WERI-Rb-1 (cell line): ENCODE results near the gene ZNF77.
A peak's percentile ranks its signal among the peaks of the same experiment; 100 is the strongest.

Source experiments
- DNase-seq: peaks from one replicate; pipeline ENCODE4 v3.0.0-alpha.2; 2020
- H3K27ac ChIP-seq: fragments of 250-450 bp; sonication (Bioruptor Pico); 2 replicates; pipeline ENCODE4 v1.5.1; 2020; ENCODE audit warnings: mild to moderate bottlenecking, moderate library complexity
- H3K27me3 ChIP-seq: fragments of 250-450 bp; sonication (Bioruptor Pico); 2 replicates; pipeline ENCODE4 v1.5.1; 2021; ENCODE audit warnings: mild to moderate bottlenecking, low read depth, moderate library complexity; ENCODE audit not compliant: insufficient read depth, severe bottlenecking
- H3K36me3 ChIP-seq: fragments of 250-450 bp; sonication (Bioruptor Pico); 2 replicates; pipeline ENCODE4 v1.5.1; 2020; ENCODE audit warnings: mild to moderate bottlenecking, moderate library complexity
- H3K4me3 ChIP-seq: 2 replicates; pipeline ENCODE4 v1.5.1; 2011; ENCODE audit warnings: low read depth, mild to moderate bottlenecking, control low read depth, low read length
- H3K9me3 ChIP-seq: fragments of 250-450 bp; sonication (Bioruptor Pico); 2 replicates; pipeline ENCODE4 v1.5.1; 2021; ENCODE audit warnings: mild to moderate bottlenecking, moderate library complexity; ENCODE audit not compliant: severe bottlenecking
- TF ChIP-seq, protein P1 (sequence below): IDR thresholded peaks from 2 replicates; pipeline ENCODE4 v1.5.1; 2011; ENCODE audit warnings: low read depth, mild to moderate bottlenecking, control low read depth, inconsistent platforms, low read length

Gene ZNF77

DNA sequence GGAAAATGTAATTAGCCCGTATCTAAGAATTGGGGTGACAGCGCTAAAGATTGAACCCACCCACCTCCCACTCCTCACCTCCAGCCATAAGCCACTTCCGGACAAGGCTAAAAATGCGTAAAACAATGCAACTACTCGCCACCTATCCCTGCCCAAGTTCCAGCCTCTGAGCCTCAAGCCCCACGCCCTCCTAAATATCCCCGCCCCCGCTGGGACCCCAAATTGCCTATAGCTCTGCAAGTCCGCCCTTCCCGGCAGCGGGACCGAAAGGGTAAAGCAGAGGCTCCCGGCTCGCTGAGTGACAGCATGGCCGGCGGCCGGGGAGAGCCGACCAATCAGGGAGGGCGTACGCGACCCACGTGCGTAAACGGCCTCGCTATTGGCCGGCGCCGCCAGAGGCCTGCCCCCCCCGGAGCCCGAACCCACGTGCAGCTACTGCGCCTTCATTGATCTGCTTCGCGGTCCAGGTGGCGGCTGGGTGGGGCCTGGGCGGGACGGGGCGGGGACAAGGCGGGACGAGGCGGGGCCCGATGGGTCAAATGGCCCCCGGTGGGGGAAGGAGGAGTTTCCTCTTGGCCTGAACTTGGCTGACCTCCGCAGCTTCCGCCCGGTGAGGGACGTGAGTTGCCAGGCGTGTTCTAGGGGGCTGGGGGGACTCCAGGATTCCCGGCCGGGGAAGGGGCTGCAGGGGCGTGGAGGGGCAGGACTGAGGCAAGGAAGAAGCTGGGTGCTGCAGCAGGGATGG lies 32.4 kb upstream of the ZNF77 start, which contains the start of gene TLE6:
TSS of gene TLE6 (plus strand) at position 564 of the 745 bp plus-strand sequence. CDS start 670 bp downstream, outside the sequence.
- DNase-seq = peak; percentile 99
- Histone ChIP-seq H3K27ac (peak within 1 kb of the TSS; percentile 56), H3K27me3 (no peaks in the 10 kb centered on the region), H3K36me3 (no peaks in the 10 kb centered on the region), H3K4me3 (peak within 1 kb of the TSS; percentile 61), H3K9me3 (no peaks in the 10 kb centered on the region)
- TF ChIP-seq, protein P1, sequence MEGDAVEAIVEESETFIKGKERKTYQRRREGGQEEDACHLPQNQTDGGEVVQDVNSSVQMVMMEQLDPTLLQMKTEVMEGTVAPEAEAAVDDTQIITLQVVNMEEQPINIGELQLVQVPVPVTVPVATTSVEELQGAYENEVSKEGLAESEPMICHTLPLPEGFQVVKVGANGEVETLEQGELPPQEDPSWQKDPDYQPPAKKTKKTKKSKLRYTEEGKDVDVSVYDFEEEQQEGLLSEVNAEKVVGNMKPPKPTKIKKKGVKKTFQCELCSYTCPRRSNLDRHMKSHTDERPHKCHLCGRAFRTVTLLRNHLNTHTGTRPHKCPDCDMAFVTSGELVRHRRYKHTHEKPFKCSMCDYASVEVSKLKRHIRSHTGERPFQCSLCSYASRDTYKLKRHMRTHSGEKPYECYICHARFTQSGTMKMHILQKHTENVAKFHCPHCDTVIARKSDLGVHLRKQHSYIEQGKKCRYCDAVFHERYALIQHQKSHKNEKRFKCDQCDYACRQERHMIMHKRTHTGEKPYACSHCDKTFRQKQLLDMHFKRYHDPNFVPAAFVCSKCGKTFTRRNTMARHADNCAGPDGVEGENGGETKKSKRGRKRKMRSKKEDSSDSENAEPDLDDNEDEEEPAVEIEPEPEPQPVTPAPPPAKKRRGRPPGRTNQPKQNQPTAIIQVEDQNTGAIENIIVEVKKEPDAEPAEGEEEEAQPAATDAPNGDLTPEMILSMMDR = no peak

DNA sequence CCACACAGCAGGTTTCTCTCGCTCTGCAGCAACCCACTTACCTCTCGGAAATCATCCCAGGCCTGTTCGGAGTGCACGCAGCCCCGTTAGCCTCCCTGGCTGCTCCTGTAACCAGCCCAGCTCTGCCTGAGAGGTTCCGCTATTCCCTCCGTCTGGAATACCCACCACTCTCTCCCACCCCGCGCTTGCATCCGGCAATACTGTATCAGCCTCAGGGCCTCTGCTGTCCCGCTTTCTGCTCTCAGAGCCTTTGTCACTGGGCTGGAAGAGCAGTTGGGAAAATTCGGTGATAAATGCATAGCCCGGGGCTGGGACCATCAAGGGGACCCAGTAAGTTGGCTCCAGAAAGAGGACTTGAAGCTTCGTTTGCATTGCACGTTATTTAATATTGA lies 31.8 kb upstream of the ZNF77 start:
- Histone ChIP-seq H3K9me3 (no peaks in the 10 kb centered on the region), H3K4me3 (peak overlapping the region; percentile 61), H3K27ac (peak overlapping the region; percentile 56), H3K36me3 (no peaks in the 10 kb centered on the region), H3K27me3 (no peaks in the 10 kb centered on the region)
- TF ChIP-seq, protein P1 = no peak
- DNase-seq = no peak

DNA sequence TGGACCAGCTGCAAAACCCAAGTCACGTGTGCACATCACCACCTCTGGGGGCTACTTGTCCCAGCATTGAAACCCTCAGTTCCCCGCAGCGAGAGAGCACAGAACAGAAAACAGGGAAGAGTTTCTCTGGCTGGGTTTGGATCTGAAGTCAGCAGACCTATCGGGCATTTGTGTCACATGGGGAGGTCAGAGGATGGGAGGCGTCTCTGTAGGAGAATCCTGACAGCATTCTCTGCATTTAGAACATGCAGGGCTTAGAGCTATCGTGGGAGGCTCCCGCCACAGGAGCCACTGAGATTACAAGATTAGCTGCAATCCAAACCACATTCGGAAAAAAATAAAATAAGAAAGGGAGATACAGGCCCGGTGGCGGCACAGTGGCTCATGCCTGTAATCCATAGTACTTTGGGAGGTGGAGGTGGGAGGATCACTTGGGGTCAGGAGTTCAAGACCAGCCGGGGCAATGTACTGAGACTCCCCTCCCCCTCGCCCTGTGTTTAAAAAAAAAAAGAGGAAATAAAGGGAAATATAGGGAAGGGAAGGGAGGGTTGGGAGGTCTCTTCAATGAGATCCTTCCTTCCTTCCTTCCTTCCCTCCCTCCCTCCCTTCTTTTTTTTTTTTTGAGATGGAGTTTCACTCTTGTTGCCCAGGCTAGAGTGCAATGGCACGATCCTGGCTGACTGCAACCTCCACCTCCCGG lies 29.7 kb upstream of the ZNF77 start:
- peak; percentile 61 for DNase-seq
- Histone ChIP-seq H3K27ac (no peak overlapping the region), H3K36me3 (no peaks in the 10 kb centered on the region), H3K9me3 (no peaks in the 10 kb centered on the region), H3K4me3 (no peak overlapping the region), H3K27me3 (no peaks in the 10 kb centered on the region)
- TF ChIP-seq, protein P1 = no peak

DNA sequence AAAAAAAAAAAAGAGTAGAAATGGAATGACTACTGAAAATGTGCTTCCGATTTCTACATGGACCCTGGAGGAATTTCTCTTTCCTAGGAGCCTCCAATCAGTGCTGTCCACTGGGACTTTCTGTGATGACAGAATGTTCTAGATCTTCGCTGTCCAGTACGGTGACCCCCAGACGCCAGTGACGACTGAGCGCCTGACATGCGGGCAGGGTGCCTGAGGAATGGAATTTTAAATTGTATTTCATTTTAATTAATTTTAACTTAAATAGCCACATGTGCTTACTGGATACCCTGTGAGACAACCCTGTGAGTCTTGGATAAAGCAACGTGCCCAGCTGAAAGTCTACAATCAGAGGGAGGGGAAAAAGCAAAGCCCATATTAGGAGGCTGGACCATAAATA lies 28.5 kb upstream of the ZNF77 start:
- H3K9me3 ChIP-seq = no peaks in the 10 kb centered on the region
- DNase-seq = no peak
- H3K36me3 ChIP-seq = no peaks in the 10 kb centered on the region
- H3K27ac ChIP-seq = no peak overlapping the region
- no peak overlapping the region for H3K4me3 ChIP-seq
- TF ChIP-seq, protein P1 = no peak
- no peaks in the 10 kb centered on the region for H3K27me3 ChIP-seq

DNA sequence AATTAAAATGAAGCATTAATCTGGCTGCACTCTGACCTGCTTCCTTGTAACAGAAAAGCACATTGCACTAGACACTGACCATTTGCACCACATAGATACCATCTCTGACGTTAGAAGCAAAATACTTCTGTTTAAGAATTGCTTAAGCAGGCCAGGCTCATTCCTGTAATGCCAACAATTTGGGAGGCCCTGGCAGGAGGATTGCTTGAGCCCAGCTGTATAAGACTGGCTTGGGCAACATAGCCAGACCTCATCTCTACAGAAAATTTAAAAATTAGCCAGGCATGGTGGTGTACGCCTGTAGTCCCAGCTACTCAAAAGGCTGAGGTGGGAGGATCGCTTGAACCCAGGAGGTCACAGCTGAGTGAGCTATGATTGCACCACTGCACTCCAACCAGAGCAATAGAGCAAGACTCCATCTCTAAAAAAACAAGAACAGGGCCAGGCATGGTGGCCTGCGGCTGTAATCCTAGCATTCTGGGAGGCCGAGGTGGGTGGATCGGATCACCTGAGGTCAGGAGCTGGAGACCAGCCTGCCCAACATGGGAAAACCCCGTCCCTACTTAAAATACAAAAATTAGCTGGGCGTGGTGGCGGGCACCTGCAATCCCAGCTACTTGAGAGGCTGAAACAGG lies 25.5 kb upstream of the ZNF77 start:
- TF ChIP-seq, protein P1 = no peak
- DNase-seq = no peak
- Histone ChIP-seq H3K36me3 (no peaks in the 10 kb centered on the region), H3K27me3 (no peaks in the 10 kb centered on the region), H3K9me3 (no peaks in the 10 kb centered on the region), H3K27ac (no peak overlapping the region), H3K4me3 (no peak overlapping the region)
